A673 (cell line): Measurements from ENCODE around the gene DGKD.

Source experiments
- EZH2 ChIP-seq: fragments of 200-600 bp; sonication (generic); IDR thresholded peaks from 2 replicates; pipeline ENCODE4 v1.6.1; 2017; ENCODE audit warnings: borderline replicate concordance, low read depth, mild to moderate bottlenecking, mixed read lengths, antibody characterized with exemption, low read length; ENCODE audit not compliant: poor library complexity, severe bottlenecking
- TF ChIP-seq, protein P1 (sequence below): fragments of 300-800, 200-600 bp; sonication (generic); conservative IDR thresholded peaks from 2 replicates; pipeline ENCODE4 v1.5.1; 2017; ENCODE audit warnings: low read depth, mild to moderate bottlenecking, antibody characterized with exemption, low read length, moderate library complexity, mixed read lengths

DNA sequence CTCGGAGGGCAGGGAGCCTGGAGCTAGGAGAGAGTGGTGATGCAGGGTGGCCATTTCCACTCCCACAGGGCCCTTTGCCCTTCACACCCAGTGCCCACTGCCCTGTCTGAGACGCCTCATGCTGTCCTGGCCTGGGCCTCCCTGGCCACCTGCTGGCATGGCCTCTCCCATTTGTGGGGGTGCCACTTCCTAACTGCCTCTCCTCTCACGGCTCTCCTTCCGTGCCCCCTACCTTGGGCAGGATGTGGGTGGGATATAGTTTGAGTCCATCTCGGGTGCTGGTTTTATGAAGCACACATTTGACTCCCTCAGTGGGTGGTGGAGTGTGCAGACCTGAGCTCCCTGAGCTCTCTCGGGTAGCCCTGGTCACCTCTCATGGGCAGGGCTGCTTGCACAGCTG is 46.0 kb downstream of the DGKD start:
- TF ChIP-seq, protein P1, sequence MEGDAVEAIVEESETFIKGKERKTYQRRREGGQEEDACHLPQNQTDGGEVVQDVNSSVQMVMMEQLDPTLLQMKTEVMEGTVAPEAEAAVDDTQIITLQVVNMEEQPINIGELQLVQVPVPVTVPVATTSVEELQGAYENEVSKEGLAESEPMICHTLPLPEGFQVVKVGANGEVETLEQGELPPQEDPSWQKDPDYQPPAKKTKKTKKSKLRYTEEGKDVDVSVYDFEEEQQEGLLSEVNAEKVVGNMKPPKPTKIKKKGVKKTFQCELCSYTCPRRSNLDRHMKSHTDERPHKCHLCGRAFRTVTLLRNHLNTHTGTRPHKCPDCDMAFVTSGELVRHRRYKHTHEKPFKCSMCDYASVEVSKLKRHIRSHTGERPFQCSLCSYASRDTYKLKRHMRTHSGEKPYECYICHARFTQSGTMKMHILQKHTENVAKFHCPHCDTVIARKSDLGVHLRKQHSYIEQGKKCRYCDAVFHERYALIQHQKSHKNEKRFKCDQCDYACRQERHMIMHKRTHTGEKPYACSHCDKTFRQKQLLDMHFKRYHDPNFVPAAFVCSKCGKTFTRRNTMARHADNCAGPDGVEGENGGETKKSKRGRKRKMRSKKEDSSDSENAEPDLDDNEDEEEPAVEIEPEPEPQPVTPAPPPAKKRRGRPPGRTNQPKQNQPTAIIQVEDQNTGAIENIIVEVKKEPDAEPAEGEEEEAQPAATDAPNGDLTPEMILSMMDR: no peak
- TF ChIP-seq EZH2: no peak
